ENCODE results near the gene GPHN. TPM values are rescaled to one million over a fixed set of nuclear protein-coding genes. Genes with fewer than 3 reads are reported as not detected.

Gene GPHN
- total RNA-seq, 4 donors from 2014 or later = 14.8 to 20.8 (median 17.0) TPM

- intact Hi-C loops (cut with DNase I; ENCODE audit: low total_unique reads) = no loop called here
- TF ChIP-seq POLR2A (IDR thresholded peaks at IDR 0.05) (no peak), CTCF (IDR thresholded peaks at IDR 0.05) (no peak)
- DNase-seq (ENCODE audit: low spot score in 2 of 2) = peak in 1 of 2 donors; percentile 64
- no peak overlapping the region for H3K4me3 ChIP-seq (ENCODE audit: low read depth, poor library complexity, severe bottlenecking)
- WGBS, 2 donors = 0% methylated on average over 1 of the region's 1 CpG
Observed at GRCh38 chr14:66624336-66624937, 116.5 kb downstream of the GPHN start.

DNA sequence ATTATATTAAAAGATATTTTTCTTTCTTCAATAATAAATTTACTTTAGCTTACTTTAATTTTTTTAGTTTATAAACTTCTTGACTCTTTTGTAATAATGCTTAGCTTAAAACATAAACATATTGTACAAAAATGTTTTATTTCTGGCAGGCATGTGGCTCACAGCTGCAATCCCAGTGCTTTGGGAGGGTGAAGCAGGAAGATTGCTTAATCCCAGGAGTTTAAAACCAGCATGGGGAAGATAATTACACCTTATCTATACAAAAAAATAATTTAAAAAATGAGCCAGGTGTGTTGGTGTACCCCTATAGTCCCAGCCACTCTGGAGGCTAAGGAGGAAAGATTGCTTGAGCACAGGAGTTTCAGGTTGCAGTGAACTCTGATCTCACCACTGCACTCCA lies 120.7 kb downstream of the GPHN start:
- intact Hi-C loops (cut with DNase I; ENCODE audit: low total_unique reads) = no loop called here
- TF ChIP-seq CTCF (IDR thresholded peaks at IDR 0.05) = no peak
- TF ChIP-seq POLR2A (IDR thresholded peaks at IDR 0.05) = no peak
- no peak overlapping the region for H3K4me3 ChIP-seq (ENCODE audit: low read depth, poor library complexity, severe bottlenecking)
- DNase-seq (ENCODE audit: low spot score in 2 of 2) = no peak

DNA sequence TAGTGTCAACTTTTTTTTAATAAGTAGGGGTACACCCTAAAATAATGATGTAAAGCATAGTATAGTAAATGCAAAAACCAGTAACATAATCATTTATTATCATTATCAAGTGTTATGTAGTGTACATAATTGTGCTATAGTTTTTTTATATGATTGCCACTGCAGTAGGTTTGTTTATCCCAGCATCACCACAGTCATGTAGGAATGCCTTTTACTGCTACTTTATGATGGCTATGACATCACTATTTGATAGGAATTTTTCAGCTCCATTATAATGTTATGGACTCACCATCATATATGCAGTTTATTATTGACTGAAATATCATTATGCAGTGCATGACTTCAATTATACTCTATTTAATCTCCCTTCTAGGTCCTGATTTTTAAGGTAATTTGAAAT lies 121.6 kb downstream of the GPHN start:
- H3K4me3 ChIP-seq (ENCODE audit: low read depth, poor library complexity, severe bottlenecking) = no peak overlapping the region
- no peak for TF ChIP-seq POLR2A (IDR thresholded peaks at IDR 0.05)
- no peak for TF ChIP-seq CTCF (IDR thresholded peaks at IDR 0.05)
- intact Hi-C loops (cut with DNase I; ENCODE audit: low total_unique reads) = no loop called here
- DNase-seq (ENCODE audit: low spot score in 2 of 2) = no peak

DNA sequence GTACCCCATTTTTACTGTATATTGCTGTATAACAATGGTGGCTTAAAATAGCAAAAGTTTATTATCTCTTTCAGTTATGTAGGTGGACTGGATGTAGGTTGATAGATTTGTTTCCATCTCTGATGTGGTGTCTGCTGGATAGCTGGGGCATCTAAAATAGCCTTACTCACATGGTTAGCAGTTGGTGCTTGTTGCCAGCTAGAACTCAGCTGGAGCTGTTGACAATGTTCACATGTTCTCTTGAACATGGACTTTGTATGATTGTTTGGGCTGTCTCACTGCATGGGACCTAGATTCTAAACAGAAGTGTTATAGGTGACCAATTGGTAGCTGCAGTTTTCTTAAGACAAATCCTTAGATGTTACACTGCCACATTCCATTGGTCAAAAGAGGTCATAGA lies 126.9 kb downstream of the GPHN start:
- no peak for DNase-seq (ENCODE audit: low spot score in 2 of 2)

GRCh38 chr14:66635435-66635834 lies 127.5 kb downstream of the GPHN start:
- no peak overlapping the region for H3K4me3 ChIP-seq (ENCODE audit: low read depth, poor library complexity, severe bottlenecking)
- no peak for DNase-seq (ENCODE audit: low spot score in 2 of 2)
- intact Hi-C loops (cut with DNase I; ENCODE audit: low total_unique reads) = no loop called here
- no peak for TF ChIP-seq POLR2A (IDR thresholded peaks at IDR 0.05)
- TF ChIP-seq CTCF (IDR thresholded peaks at IDR 0.05) = no peak
- 53 to 83% methylated on average over 2 of the region's 2 CpGs for WGBS, 2 donors

More for the DNA sequence above, 126.9 kb downstream of the GPHN start:
- intact Hi-C loops (cut with DNase I; ENCODE audit: low total_unique reads) = no loop called here
- TF ChIP-seq CTCF (IDR thresholded peaks at IDR 0.05) (no peak), POLR2A (IDR thresholded peaks at IDR 0.05) (no peak)
- H3K4me3 ChIP-seq (ENCODE audit: low read depth, poor library complexity, severe bottlenecking) = no peak overlapping the region

- DNase-seq (ENCODE audit: low spot score in 2 of 2) = no peak
- no peak overlapping the region for H3K4me3 ChIP-seq (ENCODE audit: low read depth, poor library complexity, severe bottlenecking)
- intact Hi-C loops (cut with DNase I; ENCODE audit: low total_unique reads) = no loop called here
- TF ChIP-seq CTCF (IDR thresholded peaks at IDR 0.05) (no peak), POLR2A (IDR thresholded peaks at IDR 0.05) (no peak)
Observed at GRCh38 chr14:66636240-66636639, 128.3 kb downstream of the GPHN start.
